Activated T-cell treated with anti-CD3 and anti-CD28 coated beads, Interleukin-2, amount 50 U/mL, for 48 hours (primary cell): Measurements from ENCODE around the gene GABRB1.

Experiments
- DNase-seq, 2 experiments: peaks; one replicate each; pipeline ENCODE4 v3.0.0-alpha.2; 2020

The GABRB1 gene

DNA sequence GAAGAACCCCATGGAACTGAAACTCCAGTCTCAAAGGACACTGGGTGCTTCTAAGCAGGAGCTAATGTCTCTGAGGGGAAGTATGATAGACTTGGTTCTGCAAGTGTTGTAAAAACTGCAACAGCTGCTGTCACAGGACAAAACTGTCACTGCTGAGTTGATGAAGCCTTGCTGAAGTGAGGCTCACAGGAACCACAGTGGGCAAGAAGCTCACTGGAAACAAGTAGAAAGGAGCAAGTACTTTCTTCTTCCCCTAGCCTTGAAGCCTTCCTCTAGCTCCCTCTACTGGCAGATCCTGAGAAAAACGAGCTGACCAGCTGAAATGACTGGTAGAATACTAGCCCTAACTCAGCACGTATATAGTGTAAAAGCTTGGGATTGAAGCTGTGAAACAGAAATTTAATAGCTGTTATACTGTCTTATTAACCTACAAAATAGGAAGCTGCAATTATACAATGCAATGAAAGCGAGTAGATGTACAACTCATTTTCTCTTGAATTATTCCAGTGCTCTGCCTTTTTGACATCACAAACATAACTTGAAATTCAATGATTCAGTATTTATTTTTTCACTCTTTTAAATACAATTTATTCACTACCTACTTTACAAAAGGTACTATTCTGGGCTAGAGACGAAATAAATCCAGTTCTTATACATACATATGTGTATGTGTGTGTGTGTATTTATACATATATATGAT is 91.4 kb downstream of the GABRB1 start:
- DNase-seq: peak; percentile 57 to 61

DNA sequence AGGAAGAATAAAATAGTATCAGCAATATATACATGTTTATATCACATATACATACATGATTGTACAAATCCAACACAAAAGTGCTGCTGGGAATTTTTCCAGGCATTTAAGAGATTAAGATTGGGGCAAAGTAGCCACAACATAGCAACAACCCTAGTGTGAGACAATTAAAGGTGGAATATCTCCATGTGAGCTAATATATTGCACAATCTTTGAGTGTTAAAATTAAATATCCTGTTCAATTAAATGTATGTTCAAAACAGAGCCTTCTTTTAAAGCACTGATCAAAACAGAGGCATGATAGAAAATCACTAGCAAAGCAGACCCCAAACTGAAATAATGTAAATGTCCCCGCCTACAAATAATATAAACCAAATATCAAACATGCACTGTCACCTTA is 97.6 kb downstream of the GABRB1 start:
- no peak for DNase-seq

DNA sequence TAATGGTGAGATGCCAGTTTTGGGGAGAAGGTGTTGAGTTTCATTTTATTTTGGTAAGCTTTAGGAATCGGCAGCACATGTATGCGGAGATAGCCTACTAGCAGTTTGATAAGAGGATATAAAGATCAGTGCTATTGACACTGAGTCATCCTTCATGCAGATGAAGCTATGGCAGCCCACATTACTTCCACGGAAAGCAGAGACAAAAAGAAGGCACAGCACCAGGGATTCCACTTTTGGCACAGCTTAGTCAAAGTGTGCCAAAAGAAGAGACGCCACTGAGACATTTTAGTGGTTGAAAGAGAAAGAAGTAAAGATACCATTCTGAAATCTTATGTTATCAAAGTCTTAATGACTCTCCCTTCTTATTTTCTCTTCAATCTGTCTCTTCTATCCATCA is 103.8 kb downstream of the GABRB1 start:
- DNase-seq: no peak

DNA sequence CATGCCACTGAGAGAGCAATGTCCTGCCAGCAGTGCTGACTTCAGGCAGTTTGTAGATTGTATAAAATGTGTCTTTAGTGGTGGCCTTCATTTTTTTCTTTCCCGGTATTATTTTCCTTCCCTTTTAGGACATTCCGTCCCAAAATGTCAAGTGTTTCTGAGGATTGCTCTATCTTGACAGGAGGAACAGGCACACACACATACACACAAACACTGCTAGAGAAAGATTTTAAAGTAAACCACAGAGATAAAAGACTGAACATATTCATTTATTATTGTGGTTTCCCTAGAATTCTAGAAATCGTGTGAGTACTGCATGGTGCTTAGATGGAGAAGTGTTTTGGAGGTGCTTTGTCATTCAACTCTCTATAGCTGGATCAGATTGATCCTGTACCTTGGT is 111.9 kb downstream of the GABRB1 start:
- no peak for DNase-seq

DNA sequence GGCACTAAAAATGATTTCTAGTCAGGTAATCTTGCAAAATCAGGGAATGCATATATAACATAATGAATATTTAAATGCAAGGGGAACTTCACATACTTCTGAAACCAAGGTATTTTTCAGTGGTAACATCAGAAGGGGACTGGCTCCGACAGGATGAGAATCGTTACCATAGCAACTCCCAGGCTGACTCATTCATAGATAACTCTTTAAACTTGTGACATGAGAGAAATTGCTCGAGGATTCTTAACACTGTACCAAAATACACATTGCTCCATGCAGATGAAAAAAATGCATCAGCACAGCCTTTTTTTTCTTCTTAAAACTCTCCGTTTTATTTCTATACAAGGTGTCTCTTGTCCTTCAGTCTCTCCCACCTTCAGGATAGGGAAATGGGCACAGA is 114.3 kb downstream of the GABRB1 start:
- no peak for DNase-seq

DNA sequence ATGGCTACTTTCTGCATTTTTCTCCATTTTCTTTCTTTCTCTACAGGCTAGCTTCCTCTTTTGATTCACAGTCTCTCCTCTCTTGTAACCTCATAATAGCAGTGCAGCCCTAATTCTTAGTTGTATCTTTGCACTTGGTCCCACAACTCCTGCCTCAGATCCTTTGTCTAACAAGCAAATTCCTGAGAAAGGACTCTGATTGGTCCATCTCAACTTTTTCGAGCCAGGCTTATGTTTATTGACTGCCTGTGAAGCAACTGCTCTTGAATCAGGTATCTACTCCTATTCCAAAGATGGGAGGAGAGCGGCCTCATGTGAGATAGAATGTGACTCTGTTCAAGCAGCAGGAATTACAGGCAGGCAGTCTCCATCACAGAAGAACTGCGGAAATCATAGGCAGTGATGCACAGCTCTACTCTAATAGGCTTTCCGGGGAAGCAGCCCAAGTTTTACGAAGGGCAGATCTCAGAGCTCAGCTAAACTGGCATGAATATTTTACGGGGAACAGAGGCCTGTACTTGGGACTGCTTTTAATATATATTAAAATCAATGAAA is 123.5 kb downstream of the GABRB1 start:
- DNase-seq: no peak

DNA sequence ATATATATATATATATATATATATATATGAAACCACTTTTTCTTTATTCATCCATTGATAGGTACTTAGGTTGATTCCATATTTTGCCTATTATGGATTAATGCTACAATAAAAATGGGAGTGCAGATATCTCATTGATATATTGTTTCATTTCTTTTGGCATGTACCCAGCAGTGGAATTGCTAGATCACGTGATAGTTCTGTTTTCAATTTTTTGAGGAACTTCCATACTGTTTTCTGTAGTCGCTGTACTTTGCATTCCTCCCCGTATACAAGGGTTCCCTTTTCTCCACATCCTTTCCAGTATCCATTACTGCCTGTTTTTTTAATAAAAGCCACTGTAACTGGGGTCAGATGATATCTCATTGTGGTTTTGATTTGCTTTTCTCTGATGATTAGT is 124.6 kb downstream of the GABRB1 start:
- no peak for DNase-seq

DNA sequence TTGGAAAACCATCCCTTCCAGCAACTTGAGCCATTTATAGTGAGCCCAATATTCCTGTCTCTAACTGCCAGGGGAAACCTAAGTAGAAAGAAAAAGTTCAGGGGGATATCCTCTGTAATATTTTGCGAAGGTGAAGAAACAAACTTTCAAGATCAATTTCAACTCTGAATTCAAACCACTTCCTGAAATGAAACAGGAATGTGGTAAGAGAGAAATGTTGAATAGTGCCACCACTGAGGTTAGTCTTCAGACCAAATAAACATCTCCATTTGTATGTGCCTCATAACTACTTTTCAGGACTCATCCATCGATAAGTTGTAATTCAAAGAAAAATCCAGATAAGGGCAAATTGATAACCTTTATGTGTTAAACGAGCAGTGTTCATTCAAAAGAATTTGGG is 128.7 kb downstream of the GABRB1 start:
- no peak for DNase-seq

DNA sequence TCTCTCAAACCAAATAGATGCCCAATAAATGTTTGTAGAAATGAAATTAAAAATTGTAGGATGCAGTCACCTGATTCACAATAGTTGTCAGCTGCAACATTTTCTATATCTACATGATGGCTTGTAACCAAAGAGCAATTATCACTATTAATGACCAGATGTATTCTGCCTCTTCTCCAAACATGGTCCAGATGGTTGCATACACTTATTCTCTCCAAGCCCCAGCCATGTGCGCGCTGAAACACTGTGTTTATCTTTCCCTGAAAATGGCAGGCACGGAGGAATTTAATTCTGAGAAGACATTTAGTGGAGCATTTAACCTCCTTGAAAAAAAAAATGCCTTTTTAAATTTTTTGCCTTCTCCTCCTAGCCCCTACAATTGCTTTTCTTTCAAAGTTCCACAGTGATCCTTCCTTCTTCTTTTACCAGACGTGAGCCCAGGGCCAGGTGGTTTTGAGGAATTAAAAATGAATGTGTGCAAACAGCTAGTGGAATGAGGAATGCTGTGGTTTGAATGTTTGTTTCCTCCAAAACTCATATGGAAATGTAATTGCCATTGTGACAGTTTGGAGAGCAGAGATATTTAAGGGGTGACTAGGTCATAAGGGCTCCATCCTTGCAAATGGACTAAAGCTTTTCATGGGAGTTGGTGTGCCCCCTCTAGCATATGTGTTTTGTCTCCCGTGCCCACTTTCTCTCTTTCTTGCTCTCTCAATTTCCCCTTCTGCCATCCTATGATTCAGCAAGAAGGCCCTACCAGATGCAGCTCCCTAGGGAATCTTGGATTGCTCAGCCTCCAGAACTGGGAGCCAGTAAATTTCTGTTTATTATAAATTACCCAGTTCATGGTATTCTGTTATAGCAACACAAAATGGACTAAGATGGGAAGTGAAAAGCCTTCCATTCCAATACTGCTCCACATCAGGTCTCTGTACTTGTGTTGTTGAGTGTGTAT is 136.0 kb downstream of the GABRB1 start:
- no peak for DNase-seq

DNA sequence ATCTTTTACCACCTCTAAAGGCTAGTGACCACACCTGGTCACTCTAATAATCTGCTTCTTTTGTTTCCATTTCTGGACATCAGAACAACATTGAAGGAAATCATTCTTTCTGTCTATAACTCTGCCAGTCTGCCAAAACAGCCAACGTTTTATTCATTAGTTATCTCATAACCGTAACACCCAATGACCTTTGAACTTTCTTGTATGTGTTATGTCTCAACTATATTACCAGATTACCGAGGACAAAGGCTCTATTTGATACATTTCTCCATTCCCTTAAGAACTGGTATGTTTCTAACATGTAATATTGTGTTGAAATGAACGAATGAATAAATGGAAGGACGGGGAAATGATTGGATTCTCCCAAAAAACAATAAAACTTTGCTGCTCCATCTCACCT is 152.7 kb downstream of the GABRB1 start:
- no peak for DNase-seq

DNA sequence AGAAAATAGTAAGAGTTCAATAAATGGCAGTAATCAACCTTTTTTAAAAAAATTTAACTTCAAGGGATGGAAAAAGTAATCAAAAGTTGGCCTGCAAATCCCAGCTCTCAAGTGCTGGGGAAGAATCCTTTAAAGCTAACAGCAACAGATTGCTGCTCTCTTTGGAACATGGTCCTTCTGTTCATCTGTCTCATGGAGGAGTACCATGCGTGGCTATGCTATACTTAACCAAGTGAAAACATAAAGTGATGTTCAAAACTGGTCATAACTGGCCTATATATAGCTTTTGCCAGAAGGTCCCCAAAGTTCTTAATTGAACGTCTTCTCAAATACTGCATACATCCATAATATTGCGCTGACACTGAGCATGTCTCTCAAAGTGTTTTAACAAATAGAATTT is 154.4 kb downstream of the GABRB1 start:
- no peak for DNase-seq

DNA sequence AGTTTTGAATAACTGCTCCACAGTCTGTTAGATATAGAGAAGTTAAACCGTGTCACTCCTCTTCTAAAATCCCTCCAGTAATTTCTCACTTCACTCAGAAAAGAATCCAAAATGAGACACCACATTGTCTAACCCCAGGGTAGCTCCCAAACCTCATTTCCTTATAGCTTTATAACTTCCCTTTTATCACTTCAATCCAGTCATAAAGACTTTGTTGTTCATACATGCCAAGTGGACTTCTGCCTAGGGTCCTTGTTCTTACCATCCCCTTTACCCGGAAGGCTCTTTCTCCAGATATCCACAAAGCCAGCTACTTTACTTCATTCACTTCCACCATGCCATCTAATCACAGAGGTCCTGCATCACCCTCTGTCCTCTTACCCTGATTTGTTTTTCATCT is 156.2 kb downstream of the GABRB1 start:
- no peak for DNase-seq

DNA sequence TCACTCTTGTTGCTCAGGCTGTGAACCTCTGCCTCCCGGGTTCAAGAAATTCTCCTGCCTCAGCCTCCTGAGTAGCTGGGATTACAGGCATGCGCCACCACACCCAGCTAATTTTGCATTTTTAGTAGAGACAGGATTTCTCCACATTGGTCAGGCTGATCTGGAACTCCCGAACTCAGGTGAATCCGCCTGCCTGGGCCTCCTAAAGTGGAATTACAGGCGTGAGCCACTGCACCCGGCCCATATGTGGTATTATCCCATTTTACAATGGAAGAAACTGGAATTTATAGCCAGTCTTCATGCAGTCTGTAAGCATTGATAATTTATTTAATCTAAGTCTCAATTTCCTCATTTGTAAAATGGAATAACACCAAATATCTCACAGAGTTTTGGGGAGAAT is 161.8 kb downstream of the GABRB1 start:
- DNase-seq: no peak

DNA sequence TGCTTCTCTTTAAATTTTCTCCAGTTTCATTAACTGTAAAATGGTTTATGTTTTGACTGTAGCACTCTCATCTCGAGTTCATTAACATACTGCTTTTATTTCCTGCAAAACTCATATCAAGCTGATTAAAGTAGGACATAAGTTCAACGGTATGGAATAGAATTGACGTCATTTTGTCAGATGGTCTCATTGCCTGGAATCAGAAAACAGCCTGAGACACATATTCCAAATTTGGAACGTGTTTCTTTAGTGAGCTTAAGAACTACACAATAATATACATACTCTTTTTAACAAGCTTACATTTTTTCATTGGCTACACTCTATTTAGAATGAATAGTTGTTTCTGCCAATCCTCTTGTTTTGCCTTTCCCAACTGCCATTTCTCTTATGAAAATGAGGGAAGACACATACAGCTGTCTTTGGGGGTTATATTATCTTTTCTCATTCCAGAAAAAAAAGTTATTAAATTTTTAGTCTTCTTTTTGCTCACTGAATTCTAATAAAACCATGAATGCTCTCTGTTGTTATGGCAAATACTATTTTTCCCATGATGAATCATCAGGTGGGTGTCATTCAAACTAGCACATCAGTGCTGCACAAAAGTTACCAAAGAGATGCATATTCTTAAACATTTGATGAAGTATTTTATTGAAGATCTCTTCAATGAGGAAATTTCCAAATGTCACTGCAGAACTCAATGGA is 162.8 kb downstream of the GABRB1 start:
- DNase-seq: no peak

DNA sequence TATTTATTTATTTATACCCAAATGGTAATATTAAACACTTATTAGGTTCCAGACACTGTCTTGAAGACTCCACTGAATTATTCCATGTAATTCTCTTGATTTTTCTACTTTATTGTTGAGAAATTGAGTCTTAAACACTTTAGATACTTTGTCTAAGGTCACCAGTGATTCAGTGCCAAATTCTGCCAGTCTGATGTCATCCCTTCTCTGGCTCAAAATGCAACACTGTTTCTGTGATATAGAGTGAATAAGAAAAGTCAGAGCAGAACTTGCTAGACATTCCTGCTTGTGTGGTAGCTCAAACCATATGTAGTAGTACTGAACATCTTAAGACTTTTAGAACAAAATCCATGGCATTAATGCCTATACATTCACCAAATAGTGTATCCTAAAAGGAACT is 164.3 kb downstream of the GABRB1 start:
- no peak for DNase-seq

DNA sequence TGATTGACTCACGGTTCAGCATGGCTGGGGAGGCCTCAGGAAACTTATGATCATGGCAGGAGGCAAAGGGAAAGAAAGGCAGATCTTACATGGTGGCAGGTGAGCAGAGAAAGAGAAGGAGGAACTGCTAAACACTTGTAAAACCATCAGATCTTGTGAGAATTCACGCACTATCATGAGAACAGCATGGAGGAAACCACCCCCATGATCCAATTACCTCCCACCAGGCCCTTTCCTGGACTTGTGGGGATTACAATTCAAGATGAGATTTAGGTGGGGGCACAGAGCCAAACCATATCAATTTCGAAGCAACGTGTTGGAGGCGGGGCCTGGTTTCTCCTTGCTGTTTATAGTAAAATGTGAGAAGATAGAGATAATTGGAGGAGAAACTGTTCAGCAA is 167.4 kb downstream of the GABRB1 start:
- no peak for DNase-seq

DNA sequence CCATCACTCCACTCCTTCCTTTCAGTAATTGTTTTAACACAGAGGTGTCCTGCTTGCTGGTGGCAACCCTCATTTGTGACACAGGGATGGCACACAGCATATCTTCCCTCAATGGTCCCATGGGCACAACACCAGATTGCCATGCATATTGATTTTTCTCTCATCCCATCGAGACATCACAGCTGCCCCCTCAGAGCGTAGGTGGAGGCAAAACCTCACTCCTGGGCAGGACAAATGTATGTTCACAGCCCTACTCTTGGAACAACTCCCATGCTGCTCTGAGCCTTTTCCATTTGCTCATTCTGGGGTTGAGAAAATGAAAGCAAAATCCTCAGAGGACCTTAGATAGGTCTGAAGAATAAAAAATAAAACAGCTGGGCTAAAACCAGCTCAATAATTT is 172.2 kb downstream of the GABRB1 start:
- DNase-seq: no peak

DNA sequence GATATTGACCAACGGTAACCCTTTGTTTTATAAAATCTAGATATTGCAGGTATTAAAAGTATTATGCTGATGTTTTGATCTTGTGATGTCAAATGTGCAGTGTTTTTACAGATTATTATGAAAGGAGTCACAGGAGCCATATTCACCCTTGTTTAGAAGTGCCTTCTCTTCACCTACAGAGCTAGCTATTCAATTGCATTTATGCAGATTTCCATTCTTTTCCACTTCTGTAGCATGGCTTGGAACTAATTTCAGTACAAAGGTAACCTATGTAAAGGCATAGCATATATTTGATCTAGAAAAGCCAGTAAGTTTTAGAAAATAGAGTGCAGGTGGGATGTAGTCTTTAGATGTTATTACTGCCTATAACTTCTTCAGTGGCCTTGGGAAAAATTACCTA is 176.2 kb downstream of the GABRB1 start:
- DNase-seq: no peak

DNA sequence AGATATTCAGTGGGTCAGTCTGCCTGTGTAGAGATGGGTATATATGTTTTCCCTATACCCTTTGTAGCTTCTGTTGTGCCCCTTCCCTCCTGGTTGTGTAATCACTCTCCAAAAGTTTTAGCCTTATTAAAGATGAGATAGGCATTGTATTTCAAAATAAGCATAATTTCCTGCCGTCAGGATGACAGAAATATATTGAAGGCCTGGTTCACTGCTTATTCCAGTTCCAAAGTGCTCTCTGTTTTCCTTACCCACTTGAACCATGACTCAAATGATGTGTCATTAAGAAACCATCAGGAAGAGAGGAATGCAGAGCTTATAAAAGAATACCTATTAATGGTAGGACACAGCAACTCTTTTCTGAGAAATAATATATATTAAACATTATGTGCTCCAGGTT is 178.5 kb downstream of the GABRB1 start:
- no peak for DNase-seq

DNA sequence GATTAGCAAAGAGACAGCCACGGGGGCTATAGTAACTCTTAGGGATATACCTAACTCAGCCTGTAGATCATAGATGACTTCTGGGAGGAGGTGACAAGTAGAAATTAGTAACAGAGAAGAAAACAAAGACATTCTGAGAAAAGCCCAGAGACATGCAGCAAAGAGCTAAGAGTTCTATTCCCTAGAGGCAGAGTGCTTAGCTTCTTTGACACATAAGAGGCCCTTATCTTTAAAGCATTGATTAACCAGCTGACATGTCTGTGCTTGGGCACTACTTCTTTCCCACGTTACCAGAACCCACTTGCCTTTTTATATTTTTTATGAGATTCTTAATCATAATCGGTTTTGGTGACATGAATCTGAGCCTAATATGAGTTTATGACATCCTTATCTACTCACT is 179.5 kb downstream of the GABRB1 start:
- DNase-seq: no peak

DNA sequence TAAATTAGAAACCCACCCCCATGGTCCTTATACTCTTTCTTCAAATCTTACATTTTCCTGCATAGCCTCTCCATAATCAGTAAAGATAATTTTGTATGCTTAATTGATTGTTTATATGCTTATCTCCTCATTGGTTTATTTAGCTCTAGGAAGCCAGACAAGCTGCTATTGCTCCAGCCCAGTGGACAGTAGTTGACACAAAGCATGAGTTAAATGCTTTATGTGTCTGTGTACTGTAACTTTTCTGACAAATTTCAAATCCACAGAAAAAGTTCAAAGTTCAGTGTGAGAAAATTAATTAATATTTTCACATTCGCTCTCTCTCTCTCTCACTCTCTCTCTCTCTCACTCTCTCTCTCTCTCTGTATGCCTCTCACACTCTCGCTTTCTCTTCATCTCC is 181.7 kb downstream of the GABRB1 start:
- DNase-seq: no peak

DNA sequence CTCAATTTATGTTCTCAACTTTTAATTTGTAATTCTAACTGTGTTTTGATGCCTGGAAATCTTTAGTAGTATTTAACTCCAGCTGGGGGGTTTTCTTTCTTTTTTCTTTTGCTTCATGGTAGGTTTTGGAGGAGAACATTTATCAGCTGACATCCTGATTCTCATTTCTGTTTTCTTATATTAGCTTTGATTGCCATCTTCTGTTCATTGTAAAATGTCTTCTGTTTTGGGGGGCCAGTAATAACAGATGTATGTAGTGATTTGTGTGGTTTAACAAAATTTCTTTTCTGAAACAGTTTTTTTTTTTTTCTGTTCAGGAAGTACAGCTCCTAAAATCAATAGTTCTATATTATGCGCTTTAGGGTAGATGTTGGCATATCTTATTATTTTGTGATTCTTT is 182.2 kb downstream of the GABRB1 start:
- no peak for DNase-seq

DNA sequence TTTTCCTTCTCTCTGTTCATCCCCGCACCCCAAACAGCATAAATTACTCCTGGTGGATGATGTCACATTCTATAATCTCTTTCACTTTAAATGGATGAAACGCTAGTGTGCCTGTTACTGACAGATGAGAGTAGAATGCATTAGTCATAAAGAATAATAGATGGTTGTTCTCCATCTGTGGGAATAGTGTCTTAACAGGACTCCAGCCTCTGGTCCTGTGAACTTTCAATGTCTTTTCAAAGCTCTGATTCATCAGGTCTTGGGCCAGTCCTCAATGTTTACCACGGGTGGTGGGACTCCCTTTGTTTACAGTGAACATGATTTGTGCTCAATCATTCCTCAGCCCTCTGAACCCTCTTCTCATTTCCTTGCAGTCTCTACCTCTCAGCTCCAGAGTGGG is 182.6 kb downstream of the GABRB1 start:
- DNase-seq: no peak

DNA sequence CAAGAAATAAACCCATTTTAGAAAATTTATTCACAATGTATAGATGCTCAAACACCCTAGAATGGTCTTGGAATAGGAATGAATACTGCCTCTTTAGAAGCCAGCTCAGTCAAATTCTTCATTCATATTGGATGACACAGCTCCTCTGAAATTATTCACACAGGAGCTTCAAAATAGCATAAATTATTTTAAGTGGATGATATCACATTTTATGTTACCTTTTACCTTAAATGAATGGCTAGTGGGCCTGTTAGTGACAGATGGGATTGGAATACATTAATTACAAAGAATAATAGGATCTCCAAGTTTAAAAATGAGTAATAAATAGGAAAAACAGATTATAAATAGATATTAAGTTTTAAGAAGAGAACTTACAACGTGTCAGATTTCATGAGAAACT is 184.4 kb downstream of the GABRB1 start:
- DNase-seq: no peak
